ENCODE data around the gene ATP6V0A1. TPM values are rescaled to one million over a fixed set of nuclear protein-coding genes. Genes with fewer than 3 reads are reported as not detected.
A peak's percentile ranks its signal among the peaks of the same experiment; 100 is the strongest.

ATP6V0A1 gene
- polyA plus RNA-seq (92.1 and 94.0 TPM in 2 replicates), polyA minus RNA-seq (181 and 208 TPM in 2 replicates)

GRCh38 chr17:42458497-42459255, at the start of gene ATP6V0A1:
ATP6V0A1 (plus strand) TSS chr17:42458878; CDS start chr17:42460895, 2,017 bp downstream.
- H3K79me2 ChIP-seq (replicated peaks; ENCODE audit: insufficient read depth, low read length): peaks cover 31% of the 10 kb centered on the region
- peak within 1 kb of the TSS; percentile 89 for H3K4me3 ChIP-seq (ENCODE audit: low read length)
- no peaks in the 10 kb centered on the region for H3K9me3 ChIP-seq (ENCODE audit: low read length)
- H3F3A ChIP-seq (ENCODE audit: insufficient read depth, low read length, poor library complexity, severe bottlenecking): no peaks in the 10 kb centered on the region
- H3K9ac ChIP-seq (ENCODE audit: low read length): peak within 1 kb of the TSS; percentile 97
- TF ChIP-seq, protein P1, sequence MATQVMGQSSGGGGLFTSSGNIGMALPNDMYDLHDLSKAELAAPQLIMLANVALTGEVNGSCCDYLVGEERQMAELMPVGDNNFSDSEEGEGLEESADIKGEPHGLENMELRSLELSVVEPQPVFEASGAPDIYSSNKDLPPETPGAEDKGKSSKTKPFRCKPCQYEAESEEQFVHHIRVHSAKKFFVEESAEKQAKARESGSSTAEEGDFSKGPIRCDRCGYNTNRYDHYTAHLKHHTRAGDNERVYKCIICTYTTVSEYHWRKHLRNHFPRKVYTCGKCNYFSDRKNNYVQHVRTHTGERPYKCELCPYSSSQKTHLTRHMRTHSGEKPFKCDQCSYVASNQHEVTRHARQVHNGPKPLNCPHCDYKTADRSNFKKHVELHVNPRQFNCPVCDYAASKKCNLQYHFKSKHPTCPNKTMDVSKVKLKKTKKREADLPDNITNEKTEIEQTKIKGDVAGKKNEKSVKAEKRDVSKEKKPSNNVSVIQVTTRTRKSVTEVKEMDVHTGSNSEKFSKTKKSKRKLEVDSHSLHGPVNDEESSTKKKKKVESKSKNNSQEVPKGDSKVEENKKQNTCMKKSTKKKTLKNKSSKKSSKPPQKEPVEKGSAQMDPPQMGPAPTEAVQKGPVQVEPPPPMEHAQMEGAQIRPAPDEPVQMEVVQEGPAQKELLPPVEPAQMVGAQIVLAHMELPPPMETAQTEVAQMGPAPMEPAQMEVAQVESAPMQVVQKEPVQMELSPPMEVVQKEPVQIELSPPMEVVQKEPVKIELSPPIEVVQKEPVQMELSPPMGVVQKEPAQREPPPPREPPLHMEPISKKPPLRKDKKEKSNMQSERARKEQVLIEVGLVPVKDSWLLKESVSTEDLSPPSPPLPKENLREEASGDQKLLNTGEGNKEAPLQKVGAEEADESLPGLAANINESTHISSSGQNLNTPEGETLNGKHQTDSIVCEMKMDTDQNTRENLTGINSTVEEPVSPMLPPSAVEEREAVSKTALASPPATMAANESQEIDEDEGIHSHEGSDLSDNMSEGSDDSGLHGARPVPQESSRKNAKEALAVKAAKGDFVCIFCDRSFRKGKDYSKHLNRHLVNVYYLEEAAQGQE (IDR thresholded peaks at IDR 0.05; ENCODE audit: borderline replicate concordance): no peak
- peak; percentile 45 for TF ChIP-seq EP300 (conservative IDR thresholded peaks at IDR 0.05; ENCODE audit: poor library complexity, severe bottlenecking)
- peak; percentile 96 for TF ChIP-seq POLR2AphosphoS5 (IDR thresholded peaks at IDR 0.05)
- TF ChIP-seq, protein P2, sequence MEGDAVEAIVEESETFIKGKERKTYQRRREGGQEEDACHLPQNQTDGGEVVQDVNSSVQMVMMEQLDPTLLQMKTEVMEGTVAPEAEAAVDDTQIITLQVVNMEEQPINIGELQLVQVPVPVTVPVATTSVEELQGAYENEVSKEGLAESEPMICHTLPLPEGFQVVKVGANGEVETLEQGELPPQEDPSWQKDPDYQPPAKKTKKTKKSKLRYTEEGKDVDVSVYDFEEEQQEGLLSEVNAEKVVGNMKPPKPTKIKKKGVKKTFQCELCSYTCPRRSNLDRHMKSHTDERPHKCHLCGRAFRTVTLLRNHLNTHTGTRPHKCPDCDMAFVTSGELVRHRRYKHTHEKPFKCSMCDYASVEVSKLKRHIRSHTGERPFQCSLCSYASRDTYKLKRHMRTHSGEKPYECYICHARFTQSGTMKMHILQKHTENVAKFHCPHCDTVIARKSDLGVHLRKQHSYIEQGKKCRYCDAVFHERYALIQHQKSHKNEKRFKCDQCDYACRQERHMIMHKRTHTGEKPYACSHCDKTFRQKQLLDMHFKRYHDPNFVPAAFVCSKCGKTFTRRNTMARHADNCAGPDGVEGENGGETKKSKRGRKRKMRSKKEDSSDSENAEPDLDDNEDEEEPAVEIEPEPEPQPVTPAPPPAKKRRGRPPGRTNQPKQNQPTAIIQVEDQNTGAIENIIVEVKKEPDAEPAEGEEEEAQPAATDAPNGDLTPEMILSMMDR (IDR thresholded peaks at IDR 0.05; ENCODE audit: poor library complexity, severe bottlenecking): no peak
- peak; percentile 13 for TF ChIP-seq SMC3 (conservative IDR thresholded peaks at IDR 0.05; ENCODE audit: poor library complexity)
- no peak for TF ChIP-seq RAD21 (conservative IDR thresholded peaks at IDR 0.05)
- no peak for TF ChIP-seq TAF1 (IDR thresholded peaks at IDR 0.05; ENCODE audit: low read depth)
- TF ChIP-seq EZH2 (IDR thresholded peaks at IDR 0.05; ENCODE audit: borderline replicate concordance, insufficient read depth, low read length, poor library complexity, severe bottlenecking): no peak
- peak; percentile 52 for TF ChIP-seq MXI1 (conservative IDR thresholded peaks at IDR 0.05; ENCODE audit: poor library complexity, severe bottlenecking)
- no peaks in the 10 kb centered on the region for H4K20me1 ChIP-seq (ENCODE audit: insufficient read depth)
- no peaks in the 10 kb centered on the region for H3K27me3 ChIP-seq (ENCODE audit: insufficient read depth, low read depth, low read length)
- peak within 1 kb of the TSS; percentile 98 for H3K27ac ChIP-seq (ENCODE audit: low read length)
- no peaks in the 10 kb centered on the region for H3K9me2 ChIP-seq (ENCODE audit: insufficient read depth, low read length)
- peak within 1 kb of the TSS; percentile 93 for H3K4me2 ChIP-seq (ENCODE audit: low read length)
- H2AFZ ChIP-seq (ENCODE audit: low read depth, low read length): peak within 1 kb of the TSS; percentile 76
- H3K36me3 ChIP-seq (ENCODE audit: insufficient read depth, low read length): no peaks in the 10 kb centered on the region

GRCh38 chr17:42409523-42410318, 49.0 kb upstream of the ATP6V0A1 start:
- no peaks in the 10 kb centered on the region for H3K9me2 ChIP-seq (ENCODE audit: insufficient read depth, low read length)
- H3K79me2 ChIP-seq (replicated peaks; ENCODE audit: insufficient read depth, low read length): no peaks in the 10 kb centered on the region
- H3K4me3 ChIP-seq (ENCODE audit: low read length): no peak overlapping the region
- H3K4me2 ChIP-seq (ENCODE audit: low read length): no peak overlapping the region
- H4K20me1 ChIP-seq (ENCODE audit: insufficient read depth): no peaks in the 10 kb centered on the region
- H3K9ac ChIP-seq (ENCODE audit: low read length): no peak overlapping the region
- no peak overlapping the region for H2AFZ ChIP-seq (ENCODE audit: low read depth, low read length)
- H3K27ac ChIP-seq (ENCODE audit: low read length): no peak overlapping the region
- no peaks in the 10 kb centered on the region for H3K9me3 ChIP-seq (ENCODE audit: low read length)
- H3K27me3 ChIP-seq (ENCODE audit: insufficient read depth, low read depth, low read length): no peaks in the 10 kb centered on the region
- no peaks in the 10 kb centered on the region for H3K36me3 ChIP-seq (ENCODE audit: insufficient read depth, low read length)
- H3F3A ChIP-seq (ENCODE audit: insufficient read depth, low read length, poor library complexity, severe bottlenecking): no peaks in the 10 kb centered on the region
- TF ChIP-seq, protein P1 (IDR thresholded peaks at IDR 0.05; ENCODE audit: borderline replicate concordance): no peak
- TF ChIP-seq EZH2 (IDR thresholded peaks at IDR 0.05; ENCODE audit: borderline replicate concordance, insufficient read depth, low read length, poor library complexity, severe bottlenecking) (no peak), POLR2AphosphoS5 (IDR thresholded peaks at IDR 0.05) (no peak), RAD21 (conservative IDR thresholded peaks at IDR 0.05) (no peak), TAF1 (IDR thresholded peaks at IDR 0.05; ENCODE audit: low read depth) (no peak), SMC3 (conservative IDR thresholded peaks at IDR 0.05; ENCODE audit: poor library complexity) (no peak), MXI1 (conservative IDR thresholded peaks at IDR 0.05; ENCODE audit: poor library complexity, severe bottlenecking) (no peak), EP300 (conservative IDR thresholded peaks at IDR 0.05; ENCODE audit: poor library complexity, severe bottlenecking) (no peak)
- TF ChIP-seq, protein P2 (IDR thresholded peaks at IDR 0.05; ENCODE audit: poor library complexity, severe bottlenecking): no peak

Data from neural cell (in vitro differentiated cells).